ENCODE results near the gene EPHB1.

GRCh38 chr3:134815519-134815918 lies 20.5 kb downstream of the EPHB1 start:
- TF ChIP-seq CTCF (IDR thresholded peaks at IDR 0.05) (no peak), POLR2A (IDR thresholded peaks at IDR 0.05) (no peak)
